GM21360 (cell line): ENCODE results near the gene TRAF2.

Experiments
- ATAC-seq: cut with Tn5 transposase; IDR thresholded peaks from one replicate; pipeline ENCODE4 v1.9.1; 2021; ENCODE audit warnings: mild to moderate bottlenecking, moderate library complexity; ENCODE audit not compliant: unreplicated experiment

Gene TRAF2

DNA sequence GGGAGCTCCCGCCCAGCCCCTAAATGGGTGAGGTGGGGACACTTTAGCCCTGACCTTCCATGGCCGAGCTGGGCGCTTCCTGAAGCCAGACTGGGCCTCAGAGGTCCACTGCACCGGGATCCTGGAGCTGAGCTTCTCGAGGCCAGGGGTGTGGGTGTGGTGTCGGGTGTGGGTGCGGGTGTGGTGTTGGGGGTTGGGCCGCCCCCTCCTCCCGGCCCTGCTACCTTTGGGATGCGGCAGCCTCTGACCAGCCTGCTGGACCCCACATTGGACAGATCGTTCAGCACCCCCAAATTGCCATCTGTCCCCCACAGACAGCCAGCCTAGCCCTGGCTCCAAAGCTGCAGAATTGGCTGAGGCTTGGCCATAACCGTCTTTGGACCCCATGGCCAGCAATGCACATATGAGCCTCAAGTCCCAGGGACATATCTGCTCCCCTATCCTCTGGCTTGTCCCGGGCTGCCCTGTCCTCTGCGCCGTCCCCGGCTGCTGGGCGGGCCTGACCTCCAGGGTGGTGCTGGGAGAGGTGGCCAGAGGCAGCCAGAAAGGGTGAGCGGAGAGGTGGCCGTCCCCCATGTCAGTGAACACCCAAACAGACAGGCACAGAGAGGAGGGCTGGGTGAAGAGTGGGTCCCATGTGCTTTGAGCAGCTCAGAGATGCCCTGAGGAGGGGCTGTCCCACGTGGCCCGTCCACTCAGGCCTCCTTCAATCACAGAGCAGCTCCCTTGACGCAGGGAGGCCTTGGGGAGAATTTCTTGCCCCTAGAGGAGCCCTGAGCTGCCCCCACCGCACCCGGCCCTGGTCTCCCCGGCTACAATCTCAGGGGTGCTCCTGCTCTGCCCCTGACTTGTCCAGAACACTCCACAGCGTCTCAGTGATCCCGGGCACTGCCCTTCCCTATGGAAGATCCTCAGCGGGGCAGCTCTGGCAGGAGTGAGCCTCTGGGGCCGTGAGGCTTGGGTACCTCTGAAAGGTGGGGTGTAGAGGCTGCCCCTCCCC lies 87.6 kb downstream of the TRAF2 start:
- ATAC-seq = no peak

DNA sequence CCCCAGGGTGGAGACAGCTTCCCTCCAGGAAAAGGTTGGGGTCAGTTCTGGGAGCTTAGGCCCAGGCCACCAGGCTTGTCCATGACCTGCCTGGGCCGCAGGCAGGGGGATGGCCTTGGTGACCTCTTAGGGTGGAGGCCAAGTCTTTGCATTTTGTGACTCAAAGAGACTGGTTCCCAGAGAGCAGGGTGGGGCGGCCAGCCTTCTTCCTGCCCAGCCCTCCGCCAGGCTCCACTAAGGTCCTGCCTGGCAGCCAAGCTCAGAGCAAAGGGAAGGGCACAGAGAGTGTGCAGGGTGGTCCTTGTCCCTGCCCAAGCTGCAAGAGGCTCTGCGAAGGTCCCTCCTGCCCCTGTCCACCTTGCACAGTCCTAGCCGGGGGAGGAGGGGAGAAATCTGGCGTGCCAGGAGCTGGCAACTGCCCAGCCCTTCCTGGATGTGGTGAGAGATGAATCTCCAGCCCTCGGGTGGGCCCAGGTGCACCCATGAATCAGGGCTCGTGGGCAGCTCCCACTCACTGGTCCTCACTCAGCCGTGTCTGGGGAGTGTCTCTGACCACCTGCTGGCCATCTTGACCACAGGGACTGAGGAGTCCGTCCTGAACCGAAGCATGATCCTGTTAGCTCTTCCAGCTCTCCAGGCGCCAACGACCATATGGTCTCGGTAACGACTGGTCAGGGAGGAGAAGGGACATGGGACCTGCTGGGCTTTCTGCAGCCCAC lies 88.7 kb downstream of the TRAF2 start:
- no peak for ATAC-seq

DNA sequence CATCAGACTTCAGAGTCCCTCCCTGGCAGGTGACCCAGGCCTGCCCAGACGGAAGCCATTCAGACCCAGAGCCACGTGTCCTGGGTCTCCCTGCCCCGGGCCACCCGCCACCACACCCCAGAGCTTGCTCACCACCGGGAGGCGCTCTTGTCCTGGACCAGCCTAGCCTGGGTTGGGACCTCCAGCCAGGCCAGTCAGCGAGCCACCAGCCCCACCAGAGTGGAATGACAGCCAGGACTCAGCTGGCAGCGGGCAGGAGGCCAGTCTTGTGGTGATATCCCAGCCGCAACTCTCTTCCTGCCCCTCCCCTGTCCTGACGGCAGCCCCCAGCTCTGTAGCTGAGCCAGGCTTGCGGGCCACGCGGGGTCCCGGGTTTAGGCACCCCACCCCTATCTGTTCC lies 89.3 kb downstream of the TRAF2 start:
- no peak for ATAC-seq
